ENCODE data around the gene PON2. TPM values are rescaled to one million over a fixed set of nuclear protein-coding genes. Genes with fewer than 3 reads are reported as not detected.

Gene PON2
- 100 to 1,000 TPM; 192 to 277 TPM for total RNA-seq
- polyA plus RNA-seq (ENCODE audit: insufficient read length in 6 of 6): 100 to 1,000 TPM; 290 to 511 (median 299) TPM
- long read RNA-seq, donor 1, transcript PON2-215 (3 exons, 579 nt): minor isoform, 64 of 347 reads
- long read RNA-seq, donor 1, transcript PON2-205 (2 exons, 627 nt): minor isoform, 12 of 347 reads
- long read RNA-seq, donor 1, transcript PON2-202 (9 exons, 1,726 nt): minor isoform, 13 of 347 reads
- long read RNA-seq, donor 1, transcript PON2-218 (9 exons, 1,653 nt): major isoform, 69 of 347 reads
- long read RNA-seq, donor 1, partial matches to known transcripts: 181 of 347 reads
- long read RNA-seq, donor 1, other reads (novel, unspliced or antisense): 0 of 347 reads
- long read RNA-seq, donor 2, transcript PON2-218 (9 exons, 1,653 nt): major isoform, 26 of 222 reads
- long read RNA-seq, donor 2, transcript PON2-215 (3 exons, 579 nt): minor isoform, 25 of 222 reads
- long read RNA-seq, donor 2, partial matches to known transcripts: 160 of 222 reads
- long read RNA-seq, donor 2, other reads (novel, unspliced or antisense): 0 of 222 reads
- long read RNA-seq, donor 3, transcript PON2-202 (9 exons, 1,726 nt): minor isoform, 8 of 93 reads
- long read RNA-seq, donor 3, transcript PON2-218 (9 exons, 1,653 nt): major isoform, 36 of 93 reads
- long read RNA-seq, donor 3, transcript PON2-215 (3 exons, 579 nt): minor isoform, 10 of 93 reads
- long read RNA-seq, donor 3, partial matches to known transcripts: 37 of 93 reads
- long read RNA-seq, donor 3, other reads (novel, unspliced or antisense): 0 of 93 reads
- long read RNA-seq, donor 4, transcript PON2-218 (9 exons, 1,653 nt): major isoform, 97 of 138 reads
- long read RNA-seq, donor 4, transcript PON2-202 (9 exons, 1,726 nt): minor isoform, 10 of 138 reads
- long read RNA-seq, donor 4, partial matches to known transcripts: 21 of 138 reads
- long read RNA-seq, donor 4, other reads (novel, unspliced or antisense): 10 of 138 reads
- long read RNA-seq, donor 5, transcript PON2-202 (9 exons, 1,726 nt): minor isoform, 10 of 171 reads
- long read RNA-seq, donor 5, transcript PON2-205 (2 exons, 627 nt): minor isoform, 6 of 171 reads
- long read RNA-seq, donor 5, transcript PON2-215 (3 exons, 579 nt): minor isoform, 32 of 171 reads
- long read RNA-seq, donor 5, transcript PON2-218 (9 exons, 1,653 nt): major isoform, 40 of 171 reads
- long read RNA-seq, donor 5, partial matches to known transcripts: 78 of 171 reads
- long read RNA-seq, donor 5, other reads (novel, unspliced or antisense): 0 of 171 reads
- long read RNA-seq, donor 6, transcript PON2-218 (9 exons, 1,653 nt): major isoform, 36 of 122 reads
- long read RNA-seq, donor 6, transcript PON2-215 (3 exons, 579 nt): minor isoform, 12 of 122 reads
- long read RNA-seq, donor 6, transcript PON2-202 (9 exons, 1,726 nt): minor isoform, 9 of 122 reads
- long read RNA-seq, donor 6, partial matches to known transcripts: 60 of 122 reads
- long read RNA-seq, donor 6, other reads (novel, unspliced or antisense): 0 of 122 reads
- long read RNA-seq, donor 7, transcript PON2-202 (9 exons, 1,726 nt): minor isoform, 7 of 117 reads
- long read RNA-seq, donor 7, transcript PON2-205 (2 exons, 627 nt): minor isoform, 6 of 117 reads
- long read RNA-seq, donor 7, transcript PON2-215 (3 exons, 579 nt): minor isoform, 11 of 117 reads
- long read RNA-seq, donor 7, transcript PON2-218 (9 exons, 1,653 nt): major isoform, 33 of 117 reads
- long read RNA-seq, donor 7, partial matches to known transcripts: 60 of 117 reads
- long read RNA-seq, donor 7, other reads (novel, unspliced or antisense): 0 of 117 reads
- long read RNA-seq, donor 8, transcript PON2-202 (9 exons, 1,726 nt): minor isoform, 5 of 128 reads
- long read RNA-seq, donor 8, transcript PON2-215 (3 exons, 579 nt): major isoform, 27 of 128 reads
- long read RNA-seq, donor 8, transcript PON2-218 (9 exons, 1,653 nt): minor isoform, 25 of 128 reads
- long read RNA-seq, donor 8, transcript PON2-205 (2 exons, 627 nt): minor isoform, 6 of 128 reads
- long read RNA-seq, donor 8, partial matches to known transcripts: 63 of 128 reads
- long read RNA-seq, donor 8, other reads (novel, unspliced or antisense): 0 of 128 reads
- long read RNA-seq, donor 9: 0 reads
- long read RNA-seq, donor 10, transcript PON2-202 (9 exons, 1,726 nt): minor isoform, 9 of 90 reads
- long read RNA-seq, donor 10, transcript PON2-218 (9 exons, 1,653 nt): major isoform, 65 of 90 reads
- long read RNA-seq, donor 10, partial matches to known transcripts: 1 of 90 reads
- long read RNA-seq, donor 10, other reads (novel, unspliced or antisense): 15 of 90 reads
- long read RNA-seq, donor 11, transcript PON2-202 (9 exons, 1,726 nt): minor isoform, 16 of 160 reads
- long read RNA-seq, donor 11, transcript PON2-215 (3 exons, 579 nt): minor isoform, 8 of 160 reads
- long read RNA-seq, donor 11, transcript PON2-218 (9 exons, 1,653 nt): major isoform, 69 of 160 reads
- long read RNA-seq, donor 11, partial matches to known transcripts: 51 of 160 reads
- long read RNA-seq, donor 11, other reads (novel, unspliced or antisense): 14 of 160 reads
- long read RNA-seq, donor 12, transcript PON2-205 (2 exons, 627 nt): minor isoform, 5 of 130 reads
- long read RNA-seq, donor 12, transcript PON2-215 (3 exons, 579 nt): major isoform, 23 of 130 reads
- long read RNA-seq, donor 12, transcript PON2-218 (9 exons, 1,653 nt): minor isoform, 20 of 130 reads
- long read RNA-seq, donor 12, transcript PON2-202 (9 exons, 1,726 nt): minor isoform, 5 of 130 reads
- long read RNA-seq, donor 12, partial matches to known transcripts: 74 of 130 reads
- long read RNA-seq, donor 12, other reads (novel, unspliced or antisense): 0 of 130 reads

GRCh38 chr7:95434557-95435421 is at the start of gene PON2:
TSS of gene PON2 (minus strand) at chr7:95435028. CDS start at chr7:95434951, 77 bp downstream.
- no peaks in the 10 kb centered on the region for H3K27me3 ChIP-seq
- no peaks in the 10 kb centered on the region for H3K9me3 ChIP-seq
- H3K4me3 ChIP-seq: peak within 1 kb of the TSS; percentile 66 to 70
- DNase-seq: peak; percentile 82 to 95 (median 85)
- ATAC-seq: peak; percentile 97
- TF ChIP-seq CTCF (IDR thresholded peaks at IDR 0.05): no peak
- H3K27ac ChIP-seq: peak within 1 kb of the TSS; percentile 92 to 93
- peaks cover 7 to 28% of the 10 kb centered on the region in 2 donors for H3K4me1 ChIP-seq
- intact Hi-C loops (cut with DNase I): no loop called here
- no peaks in the 10 kb centered on the region for H3K36me3 ChIP-seq

- no peaks in the 10 kb centered on the region for H3K4me1 ChIP-seq
- DNase-seq: no peak
- H3K9me3 ChIP-seq: no peaks in the 10 kb centered on the region
- H3K27me3 ChIP-seq: peaks cover 0 to 5% of the 10 kb centered on the region in 2 donors
- TF ChIP-seq CTCF (IDR thresholded peaks at IDR 0.05): no peak
- H3K36me3 ChIP-seq: no peaks in the 10 kb centered on the region
- ATAC-seq: no peak
- H3K27ac ChIP-seq: no peak overlapping the region
- H3K4me3 ChIP-seq: no peak overlapping the region
- intact Hi-C loops (cut with DNase I): no loop called here
Observed at GRCh38 chr7:95482424-95482823, 47.6 kb upstream of the PON2 start.

GRCh38 chr7:95481271-95482165 is 46.7 kb upstream of the PON2 start:
- no peak overlapping the region for H3K27ac ChIP-seq
- H3K4me3 ChIP-seq: no peak overlapping the region
- ATAC-seq (no peak), DNase-seq (no peak)
- no peaks in the 10 kb centered on the region for H3K9me3 ChIP-seq
- intact Hi-C loops (cut with DNase I): no loop called here
- no peak for TF ChIP-seq CTCF (IDR thresholded peaks at IDR 0.05)
- H3K27me3 ChIP-seq: peaks cover 0 to 5% of the 10 kb centered on the region in 2 donors
- H3K36me3 ChIP-seq: no peaks in the 10 kb centered on the region
- H3K4me1 ChIP-seq: peaks cover 0 to 7% of the 10 kb centered on the region in 2 donors
